AG10803 (cell line): ENCODE results near the gene HRK.

Experiments used
- DNase-seq: peaks from one replicate; pipeline ENCODE4 v3.0.0; 2010; ENCODE audit warnings: low read depth
- H3K4me3 ChIP-seq: 2 replicates; pipeline ENCODE4 v1.5.1; 2011; ENCODE audit warnings: mild to moderate bottlenecking, low read length, control low read depth
- TF ChIP-seq, protein P1 (sequence below): conservative IDR thresholded peaks from 2 replicates; pipeline ENCODE4 v1.5.1; 2011; ENCODE audit warnings: mild to moderate bottlenecking, low read length, control low read depth, inconsistent platforms

HRK gene

DNA sequence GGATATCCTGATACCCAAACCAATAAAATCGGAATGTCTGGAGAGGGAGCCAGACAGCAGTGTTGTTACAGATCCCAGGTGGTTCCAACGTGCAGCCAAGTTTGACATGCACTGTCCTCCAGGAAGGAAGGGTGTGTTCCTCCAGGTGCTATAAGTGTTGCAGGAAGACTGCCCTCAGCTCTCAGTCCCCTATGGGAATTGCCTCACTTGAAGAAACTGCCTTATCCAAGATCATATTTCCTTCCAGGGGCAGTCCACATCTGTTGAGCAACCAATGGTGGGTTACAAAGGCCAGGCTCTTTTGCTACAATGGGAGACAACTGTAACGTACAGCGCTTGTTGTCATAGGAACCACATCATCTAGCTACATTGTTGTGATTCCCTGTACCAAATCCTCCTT, 16.2 kb upstream of the HRK start:
- no peak for DNase-seq
- TF ChIP-seq, protein P1, sequence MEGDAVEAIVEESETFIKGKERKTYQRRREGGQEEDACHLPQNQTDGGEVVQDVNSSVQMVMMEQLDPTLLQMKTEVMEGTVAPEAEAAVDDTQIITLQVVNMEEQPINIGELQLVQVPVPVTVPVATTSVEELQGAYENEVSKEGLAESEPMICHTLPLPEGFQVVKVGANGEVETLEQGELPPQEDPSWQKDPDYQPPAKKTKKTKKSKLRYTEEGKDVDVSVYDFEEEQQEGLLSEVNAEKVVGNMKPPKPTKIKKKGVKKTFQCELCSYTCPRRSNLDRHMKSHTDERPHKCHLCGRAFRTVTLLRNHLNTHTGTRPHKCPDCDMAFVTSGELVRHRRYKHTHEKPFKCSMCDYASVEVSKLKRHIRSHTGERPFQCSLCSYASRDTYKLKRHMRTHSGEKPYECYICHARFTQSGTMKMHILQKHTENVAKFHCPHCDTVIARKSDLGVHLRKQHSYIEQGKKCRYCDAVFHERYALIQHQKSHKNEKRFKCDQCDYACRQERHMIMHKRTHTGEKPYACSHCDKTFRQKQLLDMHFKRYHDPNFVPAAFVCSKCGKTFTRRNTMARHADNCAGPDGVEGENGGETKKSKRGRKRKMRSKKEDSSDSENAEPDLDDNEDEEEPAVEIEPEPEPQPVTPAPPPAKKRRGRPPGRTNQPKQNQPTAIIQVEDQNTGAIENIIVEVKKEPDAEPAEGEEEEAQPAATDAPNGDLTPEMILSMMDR = no peak
- H3K4me3 ChIP-seq = no peak overlapping the region

DNA sequence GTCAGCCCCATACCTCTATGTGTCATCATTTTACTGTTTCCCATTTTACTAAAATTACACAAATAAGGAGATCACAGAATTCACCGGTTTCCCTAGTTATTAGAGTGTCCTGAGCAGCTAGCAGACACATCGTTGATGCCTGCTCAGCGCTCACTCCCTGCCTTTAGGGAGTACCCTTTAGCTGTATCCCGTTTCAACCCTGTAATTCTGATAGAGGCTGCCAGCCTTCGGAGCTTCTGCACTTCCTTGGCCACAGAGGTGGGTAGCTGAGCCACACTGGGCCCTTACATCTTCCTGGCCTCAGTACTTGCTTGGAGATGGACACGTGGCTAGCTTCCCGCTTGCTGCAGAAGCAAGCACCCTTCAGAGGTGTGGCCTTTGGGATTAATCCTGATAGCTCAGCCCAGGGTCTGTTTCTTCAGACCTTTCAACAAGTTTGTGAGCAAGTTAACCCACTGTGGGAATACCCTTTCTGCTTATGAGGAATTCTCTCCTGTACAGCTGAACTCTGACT, 15.2 kb upstream of the HRK start:
- TF ChIP-seq, protein P1 = no peak
- no peak overlapping the region for H3K4me3 ChIP-seq
- no peak for DNase-seq

DNA sequence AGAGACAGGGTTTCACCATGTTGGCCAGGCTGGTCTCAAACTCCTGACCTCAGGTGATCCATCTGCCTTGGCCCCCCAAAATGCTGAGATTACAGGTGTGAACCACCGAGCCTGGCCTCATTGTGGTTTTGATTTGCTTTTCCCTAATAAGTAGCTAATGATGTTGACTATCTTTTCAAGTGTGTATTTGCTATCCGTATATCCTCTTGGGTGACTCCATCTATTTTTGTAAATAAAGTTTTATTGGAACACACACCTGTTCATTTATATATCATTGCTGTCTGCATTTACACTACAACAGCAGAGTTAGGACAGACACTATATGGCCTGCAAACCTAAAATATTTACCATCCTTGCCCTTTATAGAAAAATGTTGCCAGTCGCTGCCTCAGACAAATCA, 13.7 kb upstream of the HRK start:
- no peak overlapping the region for H3K4me3 ChIP-seq
- TF ChIP-seq, protein P1 = no peak
- DNase-seq = no peak

DNA sequence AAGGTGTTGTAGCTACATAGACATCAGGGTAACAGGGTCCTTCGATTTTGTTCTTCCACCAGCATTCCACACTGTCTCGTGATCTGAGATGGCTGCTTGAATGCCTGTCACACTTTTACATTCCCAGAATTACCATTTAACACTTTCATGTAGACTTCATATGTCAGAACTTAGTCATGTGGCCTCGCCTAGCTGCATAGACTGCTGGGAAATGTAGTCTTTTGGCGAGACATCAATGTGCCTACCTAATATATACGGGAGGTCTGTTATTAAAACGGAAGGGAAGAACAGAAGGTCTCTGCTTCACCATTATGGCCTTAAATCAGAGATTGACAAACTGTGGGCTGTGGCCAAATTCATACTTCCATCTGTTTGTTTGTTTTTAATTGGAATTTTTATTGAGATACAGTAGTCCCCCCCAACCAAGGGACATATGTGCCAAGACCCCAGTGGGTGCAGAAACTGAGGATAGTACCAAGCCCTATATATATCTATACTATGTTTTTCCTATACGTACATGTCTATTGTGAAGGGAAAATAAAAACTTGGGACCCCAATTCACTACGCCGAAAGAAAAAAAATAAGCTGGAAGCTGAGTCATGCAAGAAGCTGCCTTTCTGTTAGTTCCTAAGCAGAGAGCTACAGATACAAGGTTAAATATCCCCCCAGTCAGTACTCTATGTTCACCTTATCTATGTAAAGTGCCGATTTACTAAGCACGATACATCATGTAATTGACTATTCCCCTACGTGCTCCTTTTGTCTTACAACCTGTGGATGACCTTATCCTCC, 11.3 kb upstream of the HRK start:
- DNase-seq = no peak
- H3K4me3 ChIP-seq = no peak overlapping the region
- TF ChIP-seq, protein P1 = no peak

DNA sequence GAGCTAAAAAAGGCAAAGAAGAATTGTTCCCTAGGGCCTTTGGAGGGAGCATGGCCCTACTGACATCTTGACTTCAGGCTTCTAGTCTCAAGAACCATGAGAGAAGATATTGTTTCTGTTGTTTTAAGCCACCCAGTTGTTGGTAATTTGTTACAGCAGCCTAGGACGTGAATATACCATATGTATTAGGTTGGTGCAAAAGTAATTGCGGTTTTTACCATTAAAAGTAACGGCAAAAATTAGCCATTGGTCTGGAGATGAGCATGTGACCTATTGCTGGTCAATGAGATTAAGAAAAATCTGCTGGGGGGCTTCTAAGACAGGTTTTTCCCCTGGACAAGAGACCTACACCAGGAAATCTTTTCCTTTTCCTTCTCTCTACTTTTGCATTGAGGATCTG, 9.8 kb upstream of the HRK start:
- no peak for DNase-seq
- no peak overlapping the region for H3K4me3 ChIP-seq
- TF ChIP-seq, protein P1 = no peak

DNA sequence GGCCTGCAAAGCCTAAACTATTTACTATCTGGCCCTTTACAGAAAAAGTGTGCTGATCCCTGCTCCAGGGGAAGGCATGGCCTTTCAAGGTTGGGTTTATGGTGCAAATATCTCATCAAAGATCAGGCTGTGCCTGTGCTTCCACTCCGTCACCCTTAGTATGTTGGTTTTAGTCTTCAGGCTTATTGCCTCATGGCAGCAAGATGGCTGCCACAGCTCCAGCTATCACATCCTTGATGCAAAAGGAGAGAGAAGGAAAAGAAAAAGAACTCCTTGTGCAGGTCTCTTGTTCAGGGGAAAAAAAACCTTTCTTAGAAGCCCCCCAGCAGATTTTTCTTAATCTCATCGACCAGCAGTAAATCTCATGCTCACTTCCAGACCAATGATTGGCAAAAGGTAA, 9.1 kb upstream of the HRK start:
- H3K4me3 ChIP-seq = no peak overlapping the region
- no peak for DNase-seq
- TF ChIP-seq, protein P1 = no peak

DNA sequence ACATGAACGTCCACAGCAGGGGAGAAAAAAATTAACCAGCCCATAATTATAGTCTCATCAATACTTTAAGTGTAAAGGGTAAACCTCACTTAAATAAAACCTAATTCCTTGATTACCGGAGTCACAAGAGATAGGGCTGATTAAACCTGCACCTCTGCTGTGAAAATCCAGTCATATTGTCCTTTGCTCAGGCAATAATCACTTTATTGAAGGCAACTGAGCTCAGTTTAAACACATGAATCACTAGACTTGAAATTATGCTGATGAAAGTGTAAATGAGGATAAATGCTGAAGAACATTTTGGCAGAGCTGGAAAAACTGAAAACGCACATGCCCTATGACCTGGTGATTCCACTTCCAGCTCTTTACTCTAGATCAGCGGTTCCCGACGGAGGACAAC, 6.7 kb upstream of the HRK start:
- no peak overlapping the region for H3K4me3 ChIP-seq
- TF ChIP-seq, protein P1 = no peak
- no peak for DNase-seq
